Measurements from ENCODE around the gene BBOF1.

BBOF1 gene

DNA sequence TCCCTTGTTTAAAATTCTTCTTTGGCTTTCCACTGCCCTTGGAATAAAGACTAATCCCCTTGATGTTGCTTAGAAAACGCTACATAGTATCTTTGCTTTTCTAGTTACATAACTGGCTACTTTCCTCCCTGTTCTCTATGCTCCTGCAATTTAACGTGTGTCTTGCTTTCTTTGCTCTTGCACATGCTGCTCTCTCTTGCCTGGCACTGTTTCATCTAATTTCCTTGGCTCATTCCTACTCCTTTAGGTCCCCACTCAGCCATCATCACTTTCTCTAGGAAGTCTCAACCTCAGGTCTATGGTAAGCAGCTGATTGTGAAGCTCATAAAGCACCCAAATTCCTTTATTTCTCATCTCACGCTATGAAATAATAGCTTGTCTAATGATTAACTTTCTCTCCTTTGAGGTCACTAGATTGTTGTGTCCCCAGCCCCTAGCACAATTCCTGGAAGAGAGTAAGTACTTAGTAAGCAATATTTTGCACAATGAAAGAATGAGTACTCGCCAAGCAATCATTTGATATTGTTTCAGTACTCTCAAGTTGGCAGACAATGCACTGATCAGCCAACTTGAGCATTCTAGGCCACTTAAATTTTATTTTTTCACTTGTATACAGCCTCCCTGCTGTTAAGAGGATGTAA, 61.8 kb downstream of the BBOF1 start:
- Histone ChIP-seq H3K27ac (ENCODE audit: low read length) (no peak overlapping the region), H3K36me3 (ENCODE audit: insufficient read depth, low read depth, low read length) (no peaks in the 10 kb centered on the region), H3K4me3 (ENCODE audit: low read length) (no peak overlapping the region), H3K27me3 (ENCODE audit: insufficient read depth, low read length) (no peaks in the 10 kb centered on the region), H3K4me1 (ENCODE audit: insufficient read depth, low read length) (peaks cover 7% of the 10 kb centered on the region), H3K9ac (ENCODE audit: low read depth, low read length) (no peak overlapping the region), H3K9me3 (ENCODE audit: insufficient read depth, low read depth, low read length) (no peaks in the 10 kb centered on the region)

DNA sequence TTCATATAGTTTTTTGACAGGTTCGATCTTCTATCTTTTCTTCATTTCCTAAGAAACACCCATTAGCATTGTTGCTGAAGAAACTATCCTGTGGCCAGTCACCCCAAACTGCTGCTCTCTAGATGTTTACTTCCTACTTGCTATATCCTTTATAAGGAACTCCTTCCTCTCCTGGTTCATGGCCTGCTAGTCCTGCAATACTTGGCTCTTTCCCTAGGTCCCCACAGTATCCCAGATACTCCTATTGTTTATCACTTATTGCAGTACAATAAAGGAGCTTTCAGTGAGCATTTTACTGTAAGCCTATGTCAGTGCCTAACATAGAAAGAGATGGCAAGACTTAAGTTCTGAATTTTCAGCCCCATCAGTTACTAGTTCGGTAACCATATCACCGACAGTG, 62.3 kb downstream of the BBOF1 start:
- H3K9me3 ChIP-seq (ENCODE audit: insufficient read depth, low read depth, low read length): no peaks in the 10 kb centered on the region
- no peak overlapping the region for H3K4me3 ChIP-seq (ENCODE audit: low read length)
- no peaks in the 10 kb centered on the region for H3K27me3 ChIP-seq (ENCODE audit: insufficient read depth, low read length)
- peaks cover 8% of the 10 kb centered on the region for H3K4me1 ChIP-seq (ENCODE audit: insufficient read depth, low read length)
- H3K9ac ChIP-seq (ENCODE audit: low read depth, low read length): no peak overlapping the region
- H3K36me3 ChIP-seq (ENCODE audit: insufficient read depth, low read depth, low read length): no peaks in the 10 kb centered on the region
- H3K27ac ChIP-seq (ENCODE audit: low read length): no peak overlapping the region

DNA sequence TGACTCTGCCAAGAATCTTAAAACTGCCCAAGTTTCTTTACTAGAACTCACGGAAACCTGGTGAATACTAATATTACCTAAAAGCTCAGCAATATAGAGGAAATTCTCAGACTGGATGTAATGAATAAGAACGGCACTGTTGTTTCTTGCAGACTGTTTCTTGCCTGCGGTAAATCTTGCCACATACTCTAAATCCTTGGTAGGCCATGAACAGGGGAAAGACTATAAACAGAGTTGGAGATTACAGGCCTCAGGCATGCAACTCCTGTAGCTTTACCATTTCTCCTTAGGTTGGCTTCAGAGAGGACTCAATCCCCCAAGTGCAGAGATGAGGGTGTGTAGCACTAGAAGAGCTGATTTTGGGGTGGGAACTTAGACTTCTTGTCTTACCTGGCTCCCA, 64.0 kb downstream of the BBOF1 start:
- Histone ChIP-seq H3K27me3 (ENCODE audit: insufficient read depth, low read length) (no peaks in the 10 kb centered on the region), H3K9me3 (ENCODE audit: insufficient read depth, low read depth, low read length) (no peaks in the 10 kb centered on the region), H3K9ac (ENCODE audit: low read depth, low read length) (peak overlapping the region; percentile 94), H3K4me1 (ENCODE audit: insufficient read depth, low read length) (peaks cover 8% of the 10 kb centered on the region), H3K27ac (ENCODE audit: low read length) (peak overlapping the region; percentile 63), H3K36me3 (ENCODE audit: insufficient read depth, low read depth, low read length) (no peaks in the 10 kb centered on the region), H3K4me3 (ENCODE audit: low read length) (peak overlapping the region; percentile 87)

DNA sequence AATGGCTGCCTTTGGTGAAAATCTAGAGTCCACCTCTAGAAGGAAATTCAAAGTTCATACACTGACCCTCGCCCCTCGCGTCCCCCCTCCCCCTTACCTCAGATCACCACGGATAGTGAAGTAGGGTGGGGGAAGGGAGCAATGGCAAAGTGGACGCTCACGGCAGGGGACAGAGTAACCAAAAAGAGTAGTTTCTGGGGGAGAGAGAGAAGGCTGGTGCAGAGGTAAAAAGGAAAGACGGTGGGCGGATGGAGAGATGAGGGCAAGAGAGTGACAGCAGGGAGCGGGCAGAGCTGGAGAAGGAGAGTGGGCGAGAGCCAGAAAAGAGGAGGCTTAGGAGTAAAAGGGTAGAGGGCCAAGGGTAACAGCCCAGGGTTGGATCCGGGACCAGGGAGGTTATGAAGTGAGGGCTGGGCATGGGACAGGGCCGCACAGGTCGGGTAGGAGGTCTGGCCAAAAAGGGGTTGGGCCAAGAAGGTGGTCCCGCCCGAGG, 64.7 kb downstream of the BBOF1 start:
- Histone ChIP-seq H3K4me1 (ENCODE audit: insufficient read depth, low read length) (peaks cover 8% of the 10 kb centered on the region), H3K27me3 (ENCODE audit: insufficient read depth, low read length) (no peaks in the 10 kb centered on the region), H3K4me3 (ENCODE audit: low read length) (peak overlapping the region; percentile 87), H3K9ac (ENCODE audit: low read depth, low read length) (peak overlapping the region; percentile 94), H3K27ac (ENCODE audit: low read length) (peak overlapping the region; percentile 63), H3K9me3 (ENCODE audit: insufficient read depth, low read depth, low read length) (no peaks in the 10 kb centered on the region), H3K36me3 (ENCODE audit: insufficient read depth, low read depth, low read length) (no peaks in the 10 kb centered on the region)

DNA sequence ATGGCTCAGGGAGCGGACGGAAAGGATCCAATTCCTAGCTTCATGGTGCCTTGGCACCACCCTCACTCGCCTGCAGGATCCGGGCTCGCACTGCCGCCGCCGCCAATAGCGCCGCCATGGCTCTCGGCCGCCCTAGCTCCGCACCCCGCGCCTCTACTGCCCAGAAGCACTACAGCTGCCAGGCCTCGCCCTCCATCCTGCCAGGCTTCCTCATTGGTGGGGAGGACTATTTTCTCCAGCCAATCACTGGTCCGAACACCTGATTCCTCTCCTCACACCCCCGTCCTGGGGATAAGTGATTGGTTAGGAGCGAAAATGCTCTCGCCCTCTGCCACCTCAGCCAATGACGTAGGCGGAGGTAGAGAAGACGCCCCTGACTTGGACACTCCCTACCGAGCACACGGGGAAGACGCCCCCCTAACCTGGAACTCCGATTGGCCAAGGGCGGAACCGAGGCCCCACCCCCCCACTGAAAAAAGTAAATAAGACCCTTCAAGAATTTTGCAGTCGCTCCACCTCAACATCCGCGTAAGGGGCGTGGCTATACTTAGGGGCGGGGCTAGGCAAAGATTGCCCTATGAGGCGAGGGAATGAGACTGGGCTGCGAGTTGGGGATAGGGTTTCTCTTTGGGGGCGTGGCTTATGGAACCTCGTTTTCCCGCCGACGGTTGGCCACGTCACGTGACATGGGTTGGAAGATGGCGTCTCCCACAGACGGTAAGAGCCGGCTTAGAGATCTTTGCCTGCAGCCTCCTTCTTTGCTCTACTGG, 65.3 kb downstream of the BBOF1 start, which contains the start of the genes ALDH6A1 and LIN52:
TSS of gene ALDH6A1 (minus strand) at position 177 of the 770 bp plus-strand sequence. CDS start at position 118, 59 bp downstream.
TSS of gene LIN52 (plus strand) at position 680 of the 770 bp plus-strand sequence. CDS start at position 699, 19 bp downstream.
- H3K9ac ChIP-seq (ENCODE audit: low read depth, low read length): peak within 1 kb of the TSS; percentile 99
- H3K27ac ChIP-seq (ENCODE audit: low read length): peak within 1 kb of the TSS; percentile 98
- peaks cover 8% of the 10 kb centered on the region for H3K4me1 ChIP-seq (ENCODE audit: insufficient read depth, low read length)
- H3K36me3 ChIP-seq (ENCODE audit: insufficient read depth, low read depth, low read length): no peaks in the 10 kb centered on the region
- H3K4me3 ChIP-seq (ENCODE audit: low read length): peak within 1 kb of the TSS; percentile 99
- no peaks in the 10 kb centered on the region for H3K27me3 ChIP-seq (ENCODE audit: insufficient read depth, low read length)
- H3K9me3 ChIP-seq (ENCODE audit: insufficient read depth, low read depth, low read length): no peaks in the 10 kb centered on the region

DNA sequence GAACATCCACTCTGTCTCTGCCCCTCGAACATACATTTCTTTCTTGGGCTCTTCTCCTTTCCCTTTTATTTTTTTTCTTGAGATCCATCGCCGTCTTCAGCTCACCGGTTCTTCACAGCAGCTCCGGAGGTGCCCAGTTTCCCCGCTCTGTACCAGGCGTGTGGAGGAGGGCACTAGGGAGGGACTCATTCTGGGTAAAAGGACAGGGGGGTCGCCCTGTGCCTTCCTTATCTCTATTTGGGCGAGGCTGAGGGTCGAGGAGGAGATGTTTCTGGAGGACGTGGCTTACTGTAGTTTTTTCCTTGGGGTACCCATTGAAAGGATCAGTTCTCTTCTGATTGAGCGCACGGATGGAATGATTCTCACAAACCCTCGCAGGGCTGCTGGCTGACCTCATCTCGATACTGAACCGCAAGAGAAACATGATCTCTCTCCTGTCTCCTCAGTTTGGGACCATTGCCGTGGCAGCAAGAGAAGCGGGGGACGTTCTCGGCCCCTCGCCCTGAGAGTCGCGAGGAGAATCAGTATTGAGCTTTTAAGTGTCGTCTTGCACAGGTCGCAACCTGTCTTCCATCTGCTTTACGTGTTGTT, 66.0 kb downstream of the BBOF1 start:
- peak overlapping the region; percentile 99 for H3K4me3 ChIP-seq (ENCODE audit: low read length)
- no peaks in the 10 kb centered on the region for H3K27me3 ChIP-seq (ENCODE audit: insufficient read depth, low read length)
- H3K36me3 ChIP-seq (ENCODE audit: insufficient read depth, low read depth, low read length): no peaks in the 10 kb centered on the region
- H3K27ac ChIP-seq (ENCODE audit: low read length): peak overlapping the region; percentile 98
- H3K9me3 ChIP-seq (ENCODE audit: insufficient read depth, low read depth, low read length): no peaks in the 10 kb centered on the region
- H3K9ac ChIP-seq (ENCODE audit: low read depth, low read length): peak overlapping the region; percentile 99
- peaks cover 8% of the 10 kb centered on the region for H3K4me1 ChIP-seq (ENCODE audit: insufficient read depth, low read length)

DNA sequence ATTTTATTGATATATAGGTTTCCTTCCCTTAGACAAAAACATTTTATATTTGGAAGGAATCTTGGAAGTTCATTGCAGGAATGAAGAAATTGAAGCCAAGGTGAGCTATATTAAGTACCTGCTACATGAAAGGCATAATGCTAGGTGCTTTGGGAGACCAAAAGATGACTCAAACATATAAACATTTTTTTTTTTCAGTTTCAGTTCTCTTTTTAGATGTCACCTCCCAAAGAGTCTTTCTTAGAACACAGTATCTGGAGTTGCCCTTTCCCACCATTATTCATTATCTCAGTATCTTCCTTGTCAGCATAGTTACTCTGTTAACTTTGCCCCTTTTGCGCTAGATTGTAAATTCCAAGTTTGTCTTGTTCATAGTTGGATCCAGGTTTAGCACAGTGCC, 66.7 kb downstream of the BBOF1 start:
- Histone ChIP-seq H3K4me1 (ENCODE audit: insufficient read depth, low read length) (peaks cover 8% of the 10 kb centered on the region), H3K4me3 (ENCODE audit: low read length) (peak overlapping the region; percentile 99), H3K9me3 (ENCODE audit: insufficient read depth, low read depth, low read length) (no peaks in the 10 kb centered on the region), H3K27me3 (ENCODE audit: insufficient read depth, low read length) (no peaks in the 10 kb centered on the region), H3K36me3 (ENCODE audit: insufficient read depth, low read depth, low read length) (peaks cover 3% of the 10 kb centered on the region), H3K27ac (ENCODE audit: low read length) (no peak overlapping the region), H3K9ac (ENCODE audit: low read depth, low read length) (peak overlapping the region; percentile 99)

DNA sequence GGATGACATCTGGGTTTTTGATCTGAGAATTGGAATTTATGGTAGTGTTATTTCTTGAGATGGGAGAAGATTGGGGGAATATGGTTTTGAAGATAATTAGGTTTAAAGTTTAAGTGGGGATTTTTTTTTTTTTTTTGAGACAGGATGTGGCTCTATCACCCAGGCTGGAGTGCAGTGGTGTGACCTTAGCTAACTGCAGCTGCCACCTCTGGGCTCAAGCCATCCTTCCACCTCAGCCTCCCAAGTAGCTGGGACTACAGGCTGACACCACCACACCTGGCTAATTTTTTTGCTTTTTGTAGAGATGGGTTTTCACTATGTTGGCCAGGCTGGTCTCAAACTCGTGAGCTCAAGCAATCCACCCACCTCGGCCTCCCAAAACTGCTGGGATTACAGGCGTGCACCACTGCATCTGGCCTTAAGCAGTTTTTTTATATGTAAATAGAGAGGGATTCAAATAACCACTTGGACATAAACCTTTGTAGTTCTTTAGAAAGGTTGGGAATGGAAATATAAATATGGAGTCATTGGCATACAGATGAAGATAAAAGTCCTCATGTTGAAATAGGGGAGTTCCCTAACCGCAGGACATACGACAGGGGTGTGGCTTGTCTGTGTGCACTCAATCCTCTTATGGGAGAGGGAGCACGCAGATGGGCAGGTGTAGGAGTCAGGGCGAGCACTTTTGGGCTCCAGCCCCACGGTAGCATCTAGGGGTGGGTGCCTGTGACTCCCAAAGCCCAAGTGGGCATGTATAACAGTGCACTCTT, 70.3 kb downstream of the BBOF1 start:
- Histone ChIP-seq H3K4me3 (ENCODE audit: low read length) (no peak overlapping the region), H3K36me3 (ENCODE audit: insufficient read depth, low read depth, low read length) (peaks cover 28% of the 10 kb centered on the region), H3K9me3 (ENCODE audit: insufficient read depth, low read depth, low read length) (no peaks in the 10 kb centered on the region), H3K9ac (ENCODE audit: low read depth, low read length) (no peak overlapping the region), H3K27ac (ENCODE audit: low read length) (no peak overlapping the region), H3K27me3 (ENCODE audit: insufficient read depth, low read length) (no peaks in the 10 kb centered on the region), H3K4me1 (ENCODE audit: insufficient read depth, low read length) (peaks cover 5% of the 10 kb centered on the region)

DNA sequence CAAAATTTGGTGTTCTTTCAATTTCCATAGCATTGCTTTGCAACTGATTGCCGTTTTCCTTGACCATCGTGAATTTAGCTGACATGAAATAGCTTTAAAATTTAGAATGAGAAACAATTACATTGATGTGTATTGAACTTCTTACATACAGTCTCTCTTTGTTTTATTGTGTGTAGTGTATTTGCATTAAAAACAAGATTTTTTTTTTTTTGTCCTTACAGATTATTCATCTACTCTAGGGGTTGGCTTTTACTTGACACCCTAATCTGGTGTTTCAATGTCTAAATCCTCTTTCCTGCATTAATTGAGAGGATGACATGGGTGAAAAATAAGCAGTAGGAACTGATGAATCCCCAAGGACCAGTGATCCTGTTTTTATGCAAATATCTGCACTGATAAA, 86.2 kb downstream of the BBOF1 start:
- Histone ChIP-seq H3K9me3 (ENCODE audit: insufficient read depth, low read depth, low read length) (no peaks in the 10 kb centered on the region), H3K4me3 (ENCODE audit: low read length) (no peak overlapping the region), H3K36me3 (ENCODE audit: insufficient read depth, low read depth, low read length) (peaks cover 65% of the 10 kb centered on the region), H3K27ac (ENCODE audit: low read length) (no peak overlapping the region), H3K9ac (ENCODE audit: low read depth, low read length) (no peak overlapping the region), H3K27me3 (ENCODE audit: insufficient read depth, low read length) (no peaks in the 10 kb centered on the region), H3K4me1 (ENCODE audit: insufficient read depth, low read length) (peaks cover 4% of the 10 kb centered on the region; the same call in 1 of the 2 replicates)

DNA sequence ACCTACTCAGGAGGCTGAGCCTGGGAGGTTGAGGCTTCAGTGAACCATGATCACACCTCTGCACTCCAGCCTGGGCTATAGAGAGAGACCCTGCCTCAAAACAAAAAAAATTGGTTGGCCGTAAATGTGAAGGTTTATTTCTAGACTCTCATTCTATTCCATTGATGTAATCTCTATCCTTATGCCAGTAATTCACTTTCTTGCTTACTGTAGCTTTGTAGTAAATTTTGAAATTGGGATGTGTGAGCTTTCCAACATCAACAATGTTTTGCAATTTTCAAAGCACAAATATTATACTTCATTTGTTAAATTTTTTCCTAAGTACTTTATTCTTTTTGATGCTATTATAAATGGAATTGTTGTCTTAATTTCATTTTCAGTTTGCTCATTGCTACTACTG, 90.2 kb downstream of the BBOF1 start:
- Histone ChIP-seq H3K9ac (ENCODE audit: low read depth, low read length) (no peak overlapping the region), H3K4me3 (ENCODE audit: low read length) (no peak overlapping the region), H3K36me3 (ENCODE audit: insufficient read depth, low read depth, low read length) (peaks cover 46% of the 10 kb centered on the region), H3K9me3 (ENCODE audit: insufficient read depth, low read depth, low read length) (no peaks in the 10 kb centered on the region), H3K27ac (ENCODE audit: low read length) (no peak overlapping the region), H3K27me3 (ENCODE audit: insufficient read depth, low read length) (no peaks in the 10 kb centered on the region), H3K4me1 (ENCODE audit: insufficient read depth, low read length) (peaks cover 4% of the 10 kb centered on the region; the same call in 1 of the 2 replicates)
